Epithelial cell of prostate (primary cell): Measurements from ENCODE around the gene DPP7.
"Not testable (repeated sequence)": the region's sequence is repeated elsewhere in the genome, so short reads cannot be mapped to it uniquely, and the experiment has no call there.

Experiments used
- DNase-seq: peaks from one replicate; pipeline ENCODE4 v3.0.0-alpha.2; 2011; ENCODE audit warnings: low read depth, low spot score
- H3K27ac ChIP-seq: fragments of 450-650 bp; 2 replicates; pipeline ENCODE4 v1.5.1; 2017; ENCODE audit warnings: mild to moderate bottlenecking

The DPP7 gene

DNA sequence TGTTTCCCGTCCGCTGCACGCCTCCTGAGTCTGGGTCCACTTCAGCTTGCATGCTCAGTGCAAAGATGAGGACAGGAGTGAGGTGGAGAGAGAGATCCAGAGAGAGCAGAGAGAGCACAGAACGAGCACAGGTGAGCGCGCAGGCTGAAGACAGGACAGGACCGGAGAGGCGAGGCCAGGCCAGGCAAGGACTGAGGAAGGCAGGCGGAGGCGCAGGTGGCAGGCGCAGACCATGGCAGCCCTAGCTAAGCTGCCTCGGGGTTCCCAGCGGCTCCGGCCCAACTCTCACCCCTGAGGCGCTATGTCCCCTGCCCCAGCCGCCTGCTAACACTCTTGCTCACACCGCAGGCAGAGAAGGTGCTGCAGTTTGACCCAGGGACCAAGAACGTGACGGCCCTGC lies 34.1 kb upstream of the DPP7 start:
- no peak overlapping the region for H3K27ac ChIP-seq
- DNase-seq = no peak

DNA sequence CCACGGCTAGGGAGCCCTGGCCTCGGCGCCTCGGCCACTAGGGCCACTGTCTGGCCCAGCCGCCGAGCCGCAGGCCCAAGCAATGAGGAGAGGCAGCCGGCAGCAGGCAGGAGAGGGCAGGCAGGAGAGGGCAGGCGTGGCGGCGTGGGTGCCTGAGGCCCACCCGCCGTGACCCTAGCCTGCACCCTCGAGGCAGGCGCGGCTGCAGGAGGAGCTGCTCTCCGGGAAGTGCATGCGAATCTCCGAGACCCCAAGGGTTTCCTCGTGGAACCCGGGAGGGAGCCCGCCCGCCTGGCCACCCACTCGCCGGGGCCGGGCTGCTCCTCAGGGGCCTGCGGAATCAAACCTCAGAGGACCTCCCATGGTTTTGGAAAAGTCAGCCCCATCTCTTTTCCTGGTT lies 33.7 kb upstream of the DPP7 start:
- H3K27ac ChIP-seq = no peak overlapping the region
- no peak for DNase-seq

- DNase-seq = no peak
- H3K27ac ChIP-seq = no peak overlapping the region
Observed at GRCh38 chr9:137147793-137148160, 33.2 kb upstream of the DPP7 start.

DNA sequence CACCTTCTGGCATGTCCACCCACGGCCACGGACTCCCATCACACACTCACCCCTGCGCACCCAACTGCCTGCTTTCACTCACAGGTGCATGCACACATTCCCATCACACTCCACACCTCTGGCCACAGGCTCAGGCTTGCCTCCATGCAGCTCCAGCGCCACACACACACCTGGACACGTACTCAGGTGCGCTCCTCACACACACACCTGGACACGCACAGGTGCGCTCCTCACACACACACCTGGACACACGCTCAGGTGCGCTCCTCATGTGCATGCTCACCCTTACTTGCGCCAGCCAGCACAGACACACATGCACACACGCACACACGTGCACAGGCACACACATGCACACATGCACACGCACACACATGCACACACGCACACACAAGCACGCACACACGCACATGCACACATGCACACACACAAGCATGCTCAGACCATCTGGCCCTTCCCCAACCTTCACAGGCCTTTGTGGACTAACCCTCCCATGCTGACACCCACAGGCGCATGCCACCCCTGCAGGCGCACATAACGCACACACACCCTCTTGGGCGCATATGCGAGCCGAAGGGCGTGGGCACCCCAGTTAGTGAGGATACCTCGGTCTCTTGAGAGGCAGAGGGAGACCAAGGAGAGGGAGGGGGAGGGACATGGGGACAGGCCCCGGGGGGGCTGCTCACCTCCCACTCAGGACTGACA lies 32.7 kb upstream of the DPP7 start:
- no peak overlapping the region for H3K27ac ChIP-seq
- no peak for DNase-seq

GRCh38 chr9:137146527-137146918 lies 32.0 kb upstream of the DPP7 start:
- DNase-seq = no peak
- H3K27ac ChIP-seq = no peak overlapping the region

GRCh38 chr9:137145731-137146526 lies 31.4 kb upstream of the DPP7 start:
- no peak overlapping the region for H3K27ac ChIP-seq
- no peak for DNase-seq

DNA sequence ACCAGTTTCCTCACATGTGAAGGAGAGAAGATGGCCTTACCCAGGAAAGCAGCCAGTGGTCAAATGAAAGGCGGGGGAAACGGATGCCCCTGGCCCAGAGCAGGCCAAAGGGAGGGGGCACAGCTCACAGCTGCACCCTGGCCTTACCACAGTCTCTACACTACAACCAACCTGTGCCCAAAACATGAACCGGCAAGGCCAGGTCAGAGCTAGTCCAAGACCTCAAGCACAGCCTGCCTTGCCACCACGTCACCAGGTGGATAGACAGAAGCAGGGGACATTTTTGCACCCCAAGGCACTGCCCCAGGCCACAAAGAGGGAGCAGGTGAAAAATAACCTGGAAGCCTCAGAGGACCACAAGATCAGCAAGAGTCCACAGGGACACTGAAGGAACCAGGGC lies 28.9 kb upstream of the DPP7 start:
- no peak overlapping the region for H3K27ac ChIP-seq
- no peak for DNase-seq

DNA sequence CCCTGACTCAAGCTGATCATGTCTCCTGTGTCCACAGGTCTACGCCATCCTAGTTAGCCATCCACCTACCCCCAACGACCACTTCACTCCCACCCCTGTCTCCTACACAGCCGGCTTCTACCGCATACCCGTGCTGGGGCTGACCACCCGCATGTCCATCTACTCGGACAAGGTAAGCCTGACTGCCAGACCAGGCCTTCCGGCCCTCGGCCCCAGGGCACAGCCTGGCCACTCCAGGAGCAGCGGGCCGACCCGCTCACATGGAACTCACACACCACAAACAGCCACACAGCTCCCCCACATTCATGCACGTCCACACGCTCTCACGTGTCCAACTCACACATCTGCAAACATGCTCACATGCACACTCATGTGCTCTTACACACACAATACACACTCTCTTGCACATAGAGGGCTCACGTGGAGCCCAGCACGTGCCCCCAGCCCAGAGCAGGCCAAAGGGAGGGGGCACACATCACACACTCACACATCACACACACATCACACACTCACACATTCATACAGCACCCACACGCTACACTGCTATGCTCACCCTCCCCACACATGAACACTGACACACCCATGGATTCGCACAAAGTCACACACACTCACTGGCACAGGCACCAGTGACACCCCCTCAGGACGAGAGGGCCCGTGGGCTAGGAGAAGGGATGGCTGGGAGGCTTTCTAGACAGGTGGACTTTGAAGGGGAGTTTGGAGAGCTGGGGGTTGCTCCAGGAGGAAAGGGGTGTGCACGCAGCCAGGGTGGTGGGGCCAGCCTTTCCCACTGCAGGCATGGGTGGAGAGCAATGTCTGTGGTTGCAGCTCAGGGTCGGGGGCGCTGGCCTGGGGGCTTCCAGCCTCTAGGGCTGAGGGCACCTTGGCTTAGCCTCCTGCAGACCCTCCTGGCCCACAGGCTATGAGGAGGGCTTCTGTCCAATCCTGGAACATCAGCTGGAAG lies 27.7 kb upstream of the DPP7 start:
- DNase-seq = no peak

GRCh38 chr9:137141050-137141810 lies 26.7 kb upstream of the DPP7 start:
- H3K27ac ChIP-seq = no peak overlapping the region
- DNase-seq = no peak

More for the DNA sequence above, 27.7 kb upstream of the DPP7 start:
- no peak overlapping the region for H3K27ac ChIP-seq

DNA sequence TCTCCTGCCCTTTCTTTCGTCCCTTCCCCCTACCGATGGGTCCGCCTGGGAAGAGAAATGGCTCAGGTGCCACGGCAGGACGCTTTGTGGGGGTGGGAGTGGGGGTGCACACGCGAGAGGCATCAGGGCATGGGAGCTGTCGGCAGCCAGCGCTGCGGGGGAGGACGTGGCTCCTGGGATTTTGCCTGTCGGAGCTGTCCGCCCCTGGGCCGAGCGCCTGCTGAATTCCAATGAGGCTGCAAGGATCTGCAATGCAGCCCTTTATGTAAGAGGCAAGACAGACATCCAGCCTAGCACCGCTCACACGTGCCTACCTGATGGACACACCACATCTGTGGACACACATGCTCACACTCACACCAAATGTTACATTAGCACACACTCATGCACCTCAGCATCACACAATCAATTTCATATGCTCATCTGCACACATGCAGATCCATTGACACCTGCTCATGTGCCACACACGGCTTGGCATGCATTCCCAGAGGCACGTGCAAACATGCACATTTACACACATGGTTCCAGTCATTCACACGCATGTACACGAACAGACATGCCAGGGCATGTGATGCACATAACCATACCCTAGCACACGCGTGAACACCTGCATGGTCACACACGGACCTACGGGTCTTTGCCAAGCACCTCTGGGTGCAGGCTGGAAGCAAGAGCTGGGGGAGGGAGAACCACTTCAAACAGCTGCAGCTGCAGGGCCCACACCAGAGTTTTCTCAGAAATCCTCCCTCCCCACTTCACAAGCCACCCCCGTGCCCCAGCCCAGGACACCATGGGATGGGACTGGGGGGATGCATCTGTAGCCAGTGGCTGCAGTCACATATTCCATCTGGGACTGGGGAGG lies 25.8 kb upstream of the DPP7 start:
- no peak for DNase-seq
- H3K27ac ChIP-seq = no peak overlapping the region

- DNase-seq = no peak
- no peak overlapping the region for H3K27ac ChIP-seq
Observed at GRCh38 chr9:137139468-137140150, 25.1 kb upstream of the DPP7 start.

DNA sequence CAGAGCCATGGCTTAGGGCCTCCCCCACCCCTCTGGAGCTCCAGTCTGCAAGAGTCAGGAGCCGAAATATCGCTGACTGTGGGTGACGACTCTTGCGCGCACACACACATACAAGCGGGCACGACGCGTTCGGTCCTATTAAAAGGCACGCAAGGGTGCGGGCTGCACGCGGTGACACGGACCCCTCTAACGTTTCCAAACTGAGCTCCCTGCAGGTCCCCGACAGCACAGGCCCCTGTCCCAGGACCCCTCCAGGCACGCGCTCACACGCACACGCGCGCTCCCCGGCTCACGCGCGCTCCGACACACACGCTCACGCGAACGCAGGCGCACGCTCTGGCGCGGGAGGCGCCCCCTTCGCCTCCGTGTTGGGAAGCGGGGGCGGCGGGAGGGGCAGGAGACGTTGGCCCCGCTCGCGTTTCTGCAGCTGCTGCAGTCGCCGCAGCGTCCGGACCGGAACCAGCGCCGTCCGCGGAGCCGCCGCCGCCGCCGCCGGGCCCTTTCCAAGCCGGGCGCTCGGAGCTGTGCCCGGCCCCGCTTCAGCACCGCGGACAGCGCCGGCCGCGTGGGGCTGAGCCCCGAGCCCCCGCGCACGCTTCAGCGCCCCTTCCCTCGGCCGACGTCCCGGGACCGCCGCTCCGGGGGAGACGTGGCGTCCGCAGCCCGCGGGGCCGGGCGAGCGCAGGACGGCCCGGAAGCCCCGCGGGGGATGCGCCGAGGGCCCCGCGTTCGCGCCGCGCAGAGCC lies 24.4 kb upstream of the DPP7 start, which contains the start of gene GRIN1:
GRIN1 (plus strand) TSS at position 433 of the 746 bp plus-strand sequence. CDS start 333 bp downstream, outside the sequence.
- DNase-seq = no peak
- H3K27ac ChIP-seq = no peak within 1 kb of the TSS

DNA sequence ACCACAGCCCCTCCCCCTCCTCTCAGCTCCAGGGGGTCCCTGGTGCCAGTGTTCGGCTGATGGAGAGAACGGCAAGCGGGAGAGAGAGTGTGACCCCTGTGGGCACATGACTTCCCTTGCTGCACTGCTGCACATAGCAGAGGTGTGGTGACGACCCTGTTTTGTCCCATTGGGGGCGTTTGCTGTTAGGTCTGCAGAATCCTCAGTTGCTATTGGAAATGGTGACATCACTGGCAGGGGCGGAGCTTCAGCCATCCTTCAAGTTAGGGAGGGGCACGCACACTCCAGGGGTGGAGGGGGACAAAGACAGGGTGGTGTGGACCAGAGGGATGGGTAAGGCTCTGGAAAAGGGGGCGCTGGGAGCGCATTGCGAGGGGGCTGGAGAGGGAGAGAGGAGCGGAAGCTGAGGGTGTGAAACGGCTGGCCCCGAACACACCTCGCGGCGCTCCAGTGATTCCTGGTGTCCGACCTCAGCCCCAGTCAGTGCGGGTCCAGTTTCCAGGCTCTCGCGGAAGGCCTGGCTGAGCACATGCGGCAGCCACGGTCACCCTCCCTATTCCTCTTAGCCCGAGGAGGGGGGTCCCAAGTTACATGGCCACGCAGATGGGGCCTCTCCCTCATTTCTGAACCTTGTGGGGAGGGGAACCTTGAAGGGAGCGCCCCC lies 23.7 kb upstream of the DPP7 start:
- DNase-seq = no peak

DNA sequence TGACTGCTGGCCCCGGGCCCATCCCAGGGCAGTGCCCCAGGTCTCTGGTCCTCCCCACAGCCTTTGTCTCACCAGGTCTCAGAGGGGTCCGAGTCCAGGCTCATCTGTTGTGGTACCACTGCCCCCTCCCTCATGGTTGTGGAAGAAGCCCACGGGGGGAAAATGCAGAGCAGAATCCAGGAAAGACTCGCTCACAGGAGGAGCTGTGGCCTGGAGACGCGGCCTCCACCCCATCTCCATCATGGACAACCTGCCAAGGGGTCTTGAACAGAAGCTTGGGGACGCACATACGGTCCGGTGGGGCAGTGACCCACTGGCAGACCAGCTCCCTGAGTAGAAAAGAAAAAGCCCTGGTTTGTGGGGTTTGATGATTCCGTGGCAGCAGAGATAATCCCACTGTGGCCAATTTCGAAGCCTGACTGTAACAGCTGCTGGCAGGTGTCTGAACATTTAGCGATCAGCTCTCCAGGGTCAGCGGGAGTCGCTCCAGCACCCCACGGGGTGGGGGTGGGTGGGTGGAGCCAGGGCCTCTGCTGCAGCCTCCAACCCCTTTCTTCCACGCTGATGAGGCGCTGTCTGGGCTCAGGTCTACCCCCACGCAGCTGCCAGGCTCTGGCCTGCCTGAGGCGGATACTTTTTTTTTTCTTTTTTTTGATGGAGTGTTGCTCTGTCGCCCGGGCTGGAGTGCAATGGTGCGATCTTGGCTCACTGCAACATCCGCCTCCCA lies 22.5 kb upstream of the DPP7 start:
- no peak for DNase-seq
- H3K27ac ChIP-seq = no peak overlapping the region

More for the DNA sequence above, 23.7 kb upstream of the DPP7 start:
- no peak overlapping the region for H3K27ac ChIP-seq

DNA sequence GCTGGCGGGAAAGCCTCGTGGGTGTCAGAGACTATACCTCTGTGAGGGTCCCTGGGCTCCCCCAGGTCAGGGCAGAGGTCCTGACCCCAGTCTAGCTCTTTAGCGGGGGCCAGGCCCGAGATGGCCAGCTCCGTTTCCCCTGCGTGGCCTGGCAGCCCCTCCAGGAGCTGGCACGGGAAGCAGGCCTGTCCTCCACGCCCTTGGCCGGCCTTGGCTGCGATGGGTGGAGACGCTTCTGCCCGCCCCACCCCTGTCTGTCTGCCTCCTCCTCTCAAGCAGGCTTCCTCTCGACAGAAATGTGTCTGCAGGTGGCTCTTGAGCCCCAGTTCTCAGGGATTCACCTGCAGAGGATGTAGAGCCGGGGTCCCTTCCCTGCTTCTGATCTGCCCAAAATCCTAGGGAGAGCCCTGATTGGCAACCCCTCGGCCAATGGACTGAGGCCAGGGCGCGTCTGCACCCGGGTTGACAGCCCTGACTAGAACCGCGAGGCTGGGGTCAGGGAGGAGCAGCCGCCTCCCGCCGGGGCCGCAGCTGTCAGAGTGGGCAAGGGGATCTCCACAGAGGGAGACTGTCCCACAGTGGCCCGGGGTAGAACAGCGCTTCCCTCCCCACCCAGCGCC lies 21.8 kb upstream of the DPP7 start:
- no peak overlapping the region for H3K27ac ChIP-seq
- no peak for DNase-seq

GRCh38 chr9:137135154-137135553 lies 20.6 kb upstream of the DPP7 start:
- not testable (repeated sequence) for H3K27ac ChIP-seq, DNase-seq
